ENCODE results near the gene HDAC4. TPM values are rescaled to one million over a fixed set of nuclear protein-coding genes. Genes with fewer than 3 reads are reported as not detected.

HDAC4 gene
- total RNA-seq, 1 donor from 2014 or later = 65.7 TPM

GRCh38 chr2:239318790-239319661 is 81.8 kb downstream of the HDAC4 start:
- intact Hi-C loops (cut with DNase I) = loop anchor here (5.0 kb wide), 1 partner anchor 42 kb away; no protein-coding TSS in a partner anchor
- no peaks in the 10 kb centered on the region for H3K27me3 ChIP-seq
- H3K36me3 ChIP-seq = no peaks in the 10 kb centered on the region
- H3K4me3 ChIP-seq = peak overlapping the region in 1 of 2 donors; percentile 0
- no peak for TF ChIP-seq CTCF (IDR thresholded peaks at IDR 0.05)
- H3K9me3 ChIP-seq = no peaks in the 10 kb centered on the region
- DNase-seq (ENCODE audit: low spot score in 2 of 2) = peak in 1 of 2 donors; percentile 66
- H3K27ac ChIP-seq = no peak overlapping the region
- H3K4me1 ChIP-seq = peaks cover 0 to 11% of the 10 kb centered on the region in 2 donors

- H3K4me3 ChIP-seq = no peak overlapping the region
- intact Hi-C loops (cut with DNase I) = loop anchor here (5.0 kb wide), 1 partner anchor 41 kb away; no protein-coding TSS in a partner anchor
Observed at GRCh38 chr2:239318151-239318611, 82.6 kb downstream of the HDAC4 start.

GRCh38 chr2:239316562-239317465 is 84.0 kb downstream of the HDAC4 start:
- H3K9me3 ChIP-seq = no peaks in the 10 kb centered on the region
- H3K27me3 ChIP-seq = no peaks in the 10 kb centered on the region
- H3K4me1 ChIP-seq = peaks cover 0 to 24% of the 10 kb centered on the region in 2 donors
- no peak for TF ChIP-seq CTCF (IDR thresholded peaks at IDR 0.05)
- H3K4me3 ChIP-seq = peak overlapping the region in 1 of 2 donors; percentile 35
- peak overlapping the region; percentile 65 to 74 for H3K27ac ChIP-seq
- intact Hi-C loops (cut with DNase I) = loop anchor here (5.0 kb wide), 1 partner anchor 40 kb away; no protein-coding TSS in a partner anchor
- DNase-seq (ENCODE audit: low spot score in 2 of 2) = peak in 1 of 2 donors; percentile 79
- no peaks in the 10 kb centered on the region for H3K36me3 ChIP-seq

More at GRCh38 chr2:239318151-239318611, 82.6 kb downstream of the HDAC4 start:
- Histone ChIP-seq H3K27me3 (no peaks in the 10 kb centered on the region), H3K27ac (peak overlapping the region in 1 of 2 donors; percentile 65), H3K9me3 (no peaks in the 10 kb centered on the region), H3K4me1 (peaks cover 0 to 15% of the 10 kb centered on the region in 2 donors), H3K36me3 (no peaks in the 10 kb centered on the region)
- DNase-seq (ENCODE audit: low spot score in 2 of 2) = peak in 1 of 2 donors; percentile 38
- TF ChIP-seq CTCF (IDR thresholded peaks at IDR 0.05) = no peak

- intact Hi-C loops (cut with DNase I) = loop anchor here (5.0 kb wide), 1 partner anchor 38 kb away; no protein-coding TSS in a partner anchor
- Histone ChIP-seq H3K9me3 (no peaks in the 10 kb centered on the region), H3K4me1 (peaks cover 0 to 32% of the 10 kb centered on the region in 2 donors), H3K36me3 (no peaks in the 10 kb centered on the region), H3K27ac (no peak overlapping the region), H3K27me3 (no peaks in the 10 kb centered on the region), H3K4me3 (no peak overlapping the region)
- TF ChIP-seq CTCF (IDR thresholded peaks at IDR 0.05) = no peak
- DNase-seq (ENCODE audit: low spot score in 2 of 2) = peak in 1 of 2 donors; percentile 22
Observed at GRCh38 chr2:239315308-239315707, 85.5 kb downstream of the HDAC4 start.

- H3K4me3 ChIP-seq = no peak overlapping the region
- H3K27ac ChIP-seq = no peak overlapping the region
- no peak for TF ChIP-seq CTCF (IDR thresholded peaks at IDR 0.05)
- DNase-seq (ENCODE audit: low spot score in 2 of 2) = peak in 1 of 2 donors; percentile 55
- no peaks in the 10 kb centered on the region for H3K36me3 ChIP-seq
- H3K4me1 ChIP-seq = peaks cover 0 to 43% of the 10 kb centered on the region in 2 donors
- H3K27me3 ChIP-seq = no peaks in the 10 kb centered on the region
- no peaks in the 10 kb centered on the region for H3K9me3 ChIP-seq
- intact Hi-C loops (cut with DNase I) = no loop called here
Observed at GRCh38 chr2:239313776-239314175, 87.0 kb downstream of the HDAC4 start.
